GM23338 (cell line): Measurements from ENCODE around the gene NAMPT. TPM values are rescaled to one million over a fixed set of nuclear protein-coding genes. Genes with fewer than 3 reads are reported as not detected.

Experiments
- ATAC-seq: fragments of 200-7000 bp; cut with Tn5 transposase; 3 replicates; pipeline ENCODE4 v1.9.1; 2020
- DNase-seq: peaks from one replicate; pipeline ENCODE4 v3.0.0-alpha.2; 2015; ENCODE audit warnings: low spot score
- H2AFZ ChIP-seq: fragments of 200-600 bp; sonication (generic); 2 replicates; pipeline ENCODE4 v1.8.0; 2016; ENCODE audit warnings: antibody characterized with exemption, mild to moderate bottlenecking, moderate library complexity
- H3F3A ChIP-seq: fragments of 200-600 bp; sonication (generic); replicated peaks from 2 replicates; pipeline ENCODE4 v1.8.0; 2017; ENCODE audit warnings: antibody characterized with exemption, mixed run types, low read depth
- H3K27ac ChIP-seq: fragments of 200-600 bp; sonication (generic); 2 replicates; pipeline ENCODE4 v1.6.1; 2016; ENCODE audit warnings: low read depth
- H3K27me3 ChIP-seq: fragments of 200-600 bp; sonication (generic); 2 replicates; pipeline ENCODE4 v1.8.0; 2016; ENCODE audit warnings: mild to moderate bottlenecking, mixed run types, moderate library complexity; ENCODE audit not compliant: insufficient read depth
- H3K36me3 ChIP-seq: fragments of 200-600 bp; sonication (generic); 2 replicates; pipeline ENCODE4 v1.8.0; 2016; ENCODE audit warnings: mild to moderate bottlenecking; ENCODE audit not compliant: insufficient read depth
- H3K4me1 ChIP-seq: fragments of 200-600 bp; sonication (generic); 2 replicates; pipeline ENCODE4 v1.8.0; 2016; ENCODE audit warnings: mild to moderate bottlenecking, moderate library complexity; ENCODE audit not compliant: insufficient read depth
- H3K4me2 ChIP-seq: fragments of 200-600 bp; sonication (generic); 2 replicates; pipeline ENCODE4 v1.7.1; 2017; ENCODE audit warnings: mixed run types
- H3K4me3 ChIP-seq: fragments of 200-600 bp; sonication (generic); 2 replicates; pipeline ENCODE4 v1.6.1; 2016; ENCODE audit warnings: mixed run types
- H3K79me2 ChIP-seq: fragments of 200-600 bp; sonication (generic); replicated peaks from 2 replicates; pipeline ENCODE4 v1.8.0; 2017; ENCODE audit warnings: mild to moderate bottlenecking; ENCODE audit not compliant: insufficient read depth
- H3K9me2 ChIP-seq: fragments of 200-600 bp; sonication (generic); 2 replicates; pipeline ENCODE4 v1.8.0; 2017; ENCODE audit not compliant: insufficient read depth
- H4K20me1 ChIP-seq: fragments of 200-600 bp; sonication (generic); replicated peaks from 2 replicates; pipeline ENCODE4 v1.8.0; 2017; ENCODE audit warnings: mild to moderate bottlenecking; ENCODE audit not compliant: insufficient read depth
- H3K27ac Mint-ChIP-seq: 2 replicates; pipeline ENCODE4 v1.8.0; 2020; ENCODE audit warnings: inconsistent platforms, mild to moderate bottlenecking, moderate library complexity, mixed read lengths
- H3K27me3 Mint-ChIP-seq: 3 replicates; pipeline ENCODE4 v1.8.0; 2022; ENCODE audit warnings: low read depth, mild to moderate bottlenecking, moderate library complexity, mixed read lengths, inconsistent platforms; ENCODE audit not compliant: insufficient read depth, poor library complexity
- H3K36me3 Mint-ChIP-seq: 3 replicates; pipeline ENCODE4 v1.8.0; 2021; ENCODE audit warnings: low read depth, mild to moderate bottlenecking, inconsistent platforms, moderate library complexity, mixed read lengths
- H3K4me1 Mint-ChIP-seq: 3 replicates; pipeline ENCODE4 v1.8.0; 2020; ENCODE audit warnings: mild to moderate bottlenecking, inconsistent platforms, mixed read lengths
- H3K4me3 Mint-ChIP-seq: 3 replicates; pipeline ENCODE4 v1.8.0; 2021; ENCODE audit warnings: moderate library complexity, mild to moderate bottlenecking, inconsistent platforms, mixed read lengths
- H3K9me3 Mint-ChIP-seq: 3 replicates; pipeline ENCODE4 v1.8.0; 2020; ENCODE audit warnings: moderate library complexity, mild to moderate bottlenecking, inconsistent platforms, mixed read lengths
- CREB1 ChIP-seq: fragments of 250-450 bp; sonication (Bioruptor Pico); IDR thresholded peaks from 2 replicates; pipeline ENCODE4 v1.5.0; 2020; ENCODE audit warnings: low read depth, mild to moderate bottlenecking, moderate library complexity
- CTCF ChIP-seq, 2 experiments: fragments of 200-600 bp in 1 of 2; sonication (generic) in 1 of 2; conservative IDR thresholded peaks; 2 replicates each; pipeline versions ENCODE4 v1.5.1 to v1.6.1; 2016 to 2017; ENCODE audit warnings: antibody characterized with exemption in 2 of 2, low read depth in 2 of 2, mild to moderate bottlenecking in 2 of 2, moderate library complexity in 1 of 2
- EZH2 ChIP-seq: fragments of 200-600 bp; sonication (generic); IDR thresholded peaks from one replicate; pipeline ENCODE4 v1.8.0; 2017; ENCODE audit warnings: antibody characterized with exemption, mild to moderate bottlenecking, low read depth; ENCODE audit not compliant: unreplicated experiment
- EZH2phosphoT487 ChIP-seq: fragments of 200-600 bp; sonication (generic); IDR thresholded peaks from one replicate; pipeline ENCODE4 v1.8.1; 2018; ENCODE audit warnings: antibody characterized with exemption; ENCODE audit not compliant: unreplicated experiment
- NANOG ChIP-seq: IDR thresholded peaks from 2 replicates; pipeline ENCODE4 v1.6.1; 2016; ENCODE audit warnings: antibody characterized with exemption, borderline replicate concordance
- POLR2AphosphoS5 ChIP-seq: IDR thresholded peaks from 2 replicates; pipeline ENCODE4 v1.6.1; 2016; ENCODE audit warnings: antibody characterized with exemption, low read depth
- REST ChIP-seq: IDR thresholded peaks from one replicate; pipeline ENCODE4 v1.6.1; 2018; ENCODE audit warnings: antibody characterized with exemption; ENCODE audit not compliant: unreplicated experiment
- STAT1 ChIP-seq: IDR thresholded peaks from one replicate; pipeline ENCODE4 v1.6.1; 2016; ENCODE audit warnings: antibody characterized with exemption; ENCODE audit not compliant: unreplicated experiment
- ZNF114 ChIP-seq: fragments of 250-450 bp; sonication (Bioruptor Pico); IDR thresholded peaks from 2 replicates; pipeline ENCODE4 v1.5.0; 2020; ENCODE audit warnings: mild to moderate bottlenecking, moderate library complexity
- ZNF331 ChIP-seq: fragments of 250-450 bp; sonication (Bioruptor Pico); IDR thresholded peaks from 2 replicates; pipeline ENCODE4 v1.5.0; 2020; ENCODE audit warnings: low read depth, mild to moderate bottlenecking, moderate library complexity
- polyA plus RNA-seq: library from polyadenylated mRNA; unstranded; fragments of >200 nt; fragmentation: Nextera tagmentation; extraction: Ambion mirVana; gene quantifications from 2 replicates; pipeline ENCODE4 v1.2.1, GENCODE V29; 2016
- total RNA-seq: library from RNA; depleted of rRNA; stranded (reverse); fragments of >200 nt; shearing (Covaris generic); gene quantifications from 2 replicates; pipeline ENCODE4 v1.2.3, GENCODE V29; 2014
- TF ChIP-seq, protein P1 (sequence below): fragments of 250-450 bp; sonication (Bioruptor Pico); IDR thresholded peaks from 2 replicates; pipeline ENCODE4 v1.5.0; 2020; ENCODE audit warnings: mild to moderate bottlenecking, moderate library complexity
- TF ChIP-seq, protein P2 (sequence below): IDR thresholded peaks from 2 replicates; pipeline ENCODE4 v1.6.1; 2016; ENCODE audit warnings: antibody characterized with exemption

NAMPT gene
- total and polyA plus RNA-seq, 2 experiments from 2014 or later: 37.9 to 73.9 TPM

DNA sequence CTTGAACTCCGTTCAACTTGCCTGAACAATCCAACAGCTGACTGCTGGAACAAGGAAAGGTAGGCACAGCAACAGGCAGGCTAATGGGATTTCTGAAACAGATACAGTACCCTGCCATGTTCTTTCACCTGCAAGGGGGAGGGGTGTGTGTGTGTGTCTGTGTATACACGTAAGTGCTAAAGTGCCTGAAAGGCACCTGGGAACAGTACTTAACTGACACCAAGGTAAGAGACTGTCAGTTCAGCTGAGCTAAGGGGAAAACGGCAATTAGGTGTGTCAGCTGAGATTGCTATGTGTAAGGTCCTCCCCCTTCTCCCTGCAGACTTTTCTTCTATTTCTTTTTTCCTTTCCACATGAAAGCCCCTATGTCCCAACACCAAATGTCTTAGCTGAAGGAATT, 27.0 kb downstream of the NAMPT start (continued):
- TF ChIP-seq NANOG (no peak), ZNF331 (CRISPR knock-in tag) (no peak), CREB1 (CRISPR knock-in tag) (no peak), STAT1 (no peak)

- peaks cover 4% of the 10 kb centered on the region for H3K4me1 Mint-ChIP-seq
Measured at GRCh38 chr7:106256144-106256543, 28.6 kb downstream of the NAMPT start.

More at GRCh38 chr7:106256144-106256543, 28.6 kb downstream of the NAMPT start:
- ATAC-seq (no peak), DNase-seq (no peak)
- no peaks in the 10 kb centered on the region for H3F3A ChIP-seq
- no peak overlapping the region for H2AFZ ChIP-seq
- no peak overlapping the region for H3K4me2 ChIP-seq
- peaks cover 11% of the 10 kb centered on the region; the same call in 1 of the 2 replicates for H4K20me1 ChIP-seq
- H3K36me3 ChIP-seq: peaks cover 18% of the 10 kb centered on the region; the same call in 1 of the 2 replicates
- Mint-ChIP-seq H3K36me3 (peaks cover 46% of the 10 kb centered on the region), H3K27ac (no peak overlapping the region), H3K27me3 (no peaks in the 10 kb centered on the region), H3K9me3 (no peaks in the 10 kb centered on the region), H3K4me3 (no peak overlapping the region)
- no peak overlapping the region for H3K4me3 ChIP-seq
- 0 out of 2 replicates have a peak, but pooled peaks cover 6% of the 10 kb centered on the region for H3K79me2 ChIP-seq
- H3K27me3 ChIP-seq: no peaks in the 10 kb centered on the region
- H3K9me2 ChIP-seq: no peaks in the 10 kb centered on the region
- no peak for TF ChIP-seq ZNF114
- TF ChIP-seq, protein P1, sequence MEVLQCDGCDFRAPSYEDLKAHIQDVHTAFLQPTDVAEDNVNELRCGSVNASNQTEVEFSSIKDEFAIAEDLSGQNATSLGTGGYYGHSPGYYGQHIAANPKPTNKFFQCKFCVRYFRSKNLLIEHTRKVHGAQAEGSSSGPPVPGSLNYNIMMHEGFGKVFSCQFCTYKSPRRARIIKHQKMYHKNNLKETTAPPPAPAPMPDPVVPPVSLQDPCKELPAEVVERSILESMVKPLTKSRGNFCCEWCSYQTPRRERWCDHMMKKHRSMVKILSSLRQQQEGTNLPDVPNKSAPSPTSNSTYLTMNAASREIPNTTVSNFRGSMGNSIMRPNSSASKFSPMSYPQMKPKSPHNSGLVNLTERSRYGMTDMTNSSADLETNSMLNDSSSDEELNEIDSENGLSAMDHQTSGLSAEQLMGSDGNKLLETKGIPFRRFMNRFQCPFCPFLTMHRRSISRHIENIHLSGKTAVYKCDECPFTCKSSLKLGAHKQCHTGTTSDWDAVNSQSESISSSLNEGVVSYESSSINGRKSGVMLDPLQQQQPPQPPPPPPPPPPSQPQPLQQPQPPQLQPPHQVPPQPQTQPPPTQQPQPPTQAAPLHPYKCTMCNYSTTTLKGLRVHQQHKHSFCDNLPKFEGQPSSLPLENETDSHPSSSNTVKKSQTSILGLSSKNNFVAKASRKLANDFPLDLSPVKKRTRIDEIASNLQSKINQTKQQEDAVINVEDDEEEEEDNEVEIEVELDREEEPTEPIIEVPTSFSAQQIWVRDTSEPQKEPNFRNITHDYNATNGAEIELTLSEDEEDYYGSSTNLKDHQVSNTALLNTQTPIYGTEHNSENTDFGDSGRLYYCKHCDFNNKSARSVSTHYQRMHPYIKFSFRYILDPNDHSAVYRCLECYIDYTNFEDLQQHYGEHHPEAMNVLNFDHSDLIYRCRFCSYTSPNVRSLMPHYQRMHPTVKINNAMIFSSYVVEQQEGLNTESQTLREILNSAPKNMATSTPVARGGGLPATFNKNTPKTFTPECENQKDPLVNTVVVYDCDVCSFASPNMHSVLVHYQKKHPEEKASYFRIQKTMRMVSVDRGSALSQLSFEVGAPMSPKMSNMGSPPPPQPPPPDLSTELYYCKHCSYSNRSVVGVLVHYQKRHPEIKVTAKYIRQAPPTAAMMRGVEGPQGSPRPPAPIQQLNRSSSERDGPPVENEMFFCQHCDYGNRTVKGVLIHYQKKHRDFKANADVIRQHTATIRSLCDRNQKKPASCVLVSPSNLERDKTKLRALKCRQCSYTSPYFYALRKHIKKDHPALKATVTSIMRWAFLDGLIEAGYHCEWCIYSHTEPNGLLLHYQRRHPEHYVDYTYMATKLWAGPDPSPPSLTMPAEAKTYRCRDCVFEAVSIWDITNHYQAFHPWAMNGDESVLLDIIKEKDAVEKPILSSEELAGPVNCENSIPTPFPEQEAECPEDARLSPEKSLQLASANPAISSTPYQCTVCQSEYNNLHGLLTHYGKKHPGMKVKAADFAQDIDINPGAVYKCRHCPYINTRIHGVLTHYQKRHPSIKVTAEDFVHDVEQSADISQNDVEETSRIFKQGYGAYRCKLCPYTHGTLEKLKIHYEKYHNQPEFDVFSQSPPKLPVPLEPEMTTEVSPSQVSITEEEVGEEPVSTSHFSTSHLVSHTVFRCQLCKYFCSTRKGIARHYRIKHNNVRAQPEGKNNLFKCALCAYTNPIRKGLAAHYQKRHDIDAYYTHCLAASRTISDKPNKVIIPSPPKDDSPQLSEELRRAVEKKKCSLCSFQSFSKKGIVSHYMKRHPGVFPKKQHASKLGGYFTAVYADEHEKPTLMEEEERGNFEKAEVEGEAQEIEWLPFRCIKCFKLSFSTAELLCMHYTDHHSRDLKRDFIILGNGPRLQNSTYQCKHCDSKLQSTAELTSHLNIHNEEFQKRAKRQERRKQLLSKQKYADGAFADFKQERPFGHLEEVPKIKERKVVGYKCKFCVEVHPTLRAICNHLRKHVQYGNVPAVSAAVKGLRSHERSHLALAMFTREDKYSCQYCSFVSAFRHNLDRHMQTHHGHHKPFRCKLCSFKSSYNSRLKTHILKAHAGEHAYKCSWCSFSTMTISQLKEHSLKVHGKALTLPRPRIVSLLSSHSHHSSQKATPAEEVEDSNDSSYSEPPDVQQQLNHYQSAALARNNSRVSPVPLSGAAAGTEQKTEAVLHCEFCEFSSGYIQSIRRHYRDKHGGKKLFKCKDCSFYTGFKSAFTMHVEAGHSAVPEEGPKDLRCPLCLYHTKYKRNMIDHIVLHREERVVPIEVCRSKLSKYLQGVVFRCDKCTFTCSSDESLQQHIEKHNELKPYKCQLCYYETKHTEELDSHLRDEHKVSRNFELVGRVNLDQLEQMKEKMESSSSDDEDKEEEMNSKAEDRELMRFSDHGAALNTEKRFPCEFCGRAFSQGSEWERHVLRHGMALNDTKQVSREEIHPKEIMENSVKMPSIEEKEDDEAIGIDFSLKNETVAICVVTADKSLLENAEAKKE (CRISPR knock-in tag): no peak
- TF ChIP-seq STAT1: no peak
- no peak for TF ChIP-seq CTCF (conservative IDR thresholded peaks at IDR 0.05; ENCODE audit: low read depth in 2 of 2)
- TF ChIP-seq, protein P2, sequence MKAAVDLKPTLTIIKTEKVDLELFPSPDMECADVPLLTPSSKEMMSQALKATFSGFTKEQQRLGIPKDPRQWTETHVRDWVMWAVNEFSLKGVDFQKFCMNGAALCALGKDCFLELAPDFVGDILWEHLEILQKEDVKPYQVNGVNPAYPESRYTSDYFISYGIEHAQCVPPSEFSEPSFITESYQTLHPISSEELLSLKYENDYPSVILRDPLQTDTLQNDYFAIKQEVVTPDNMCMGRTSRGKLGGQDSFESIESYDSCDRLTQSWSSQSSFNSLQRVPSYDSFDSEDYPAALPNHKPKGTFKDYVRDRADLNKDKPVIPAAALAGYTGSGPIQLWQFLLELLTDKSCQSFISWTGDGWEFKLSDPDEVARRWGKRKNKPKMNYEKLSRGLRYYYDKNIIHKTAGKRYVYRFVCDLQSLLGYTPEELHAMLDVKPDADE: no peak
- no peak for TF ChIP-seq REST
- TF ChIP-seq POLR2AphosphoS5: no peak
- no peak for TF ChIP-seq EZH2phosphoT487
- no peak for TF ChIP-seq CREB1 (CRISPR knock-in tag)
- no peak for TF ChIP-seq ZNF331 (CRISPR knock-in tag)
- no peak for TF ChIP-seq EZH2
- H3K4me1 ChIP-seq: 0 out of 2 replicates have a peak, but pooled peaks cover 11% of the 10 kb centered on the region
- no peak overlapping the region for H3K27ac ChIP-seq
